Left lobe of liver (tissue), 2 donors: ENCODE results near the gene LRRC32. TPM values are rescaled to one million over a fixed set of nuclear protein-coding genes. Genes with fewer than 3 reads are reported as not detected.

Source experiments
- ATAC-seq: fragments of 200-7000 bp; cut with Tn5 transposase; one replicate; pipeline ENCODE4 v1.9.1; 2020; ENCODE audit warnings: mild to moderate bottlenecking, moderate library complexity
- DNase-seq: peaks from one replicate; pipeline ENCODE4 v3.0.0-alpha.2; 2020; ENCODE audit warnings: low spot score
- total RNA-seq: library from RNA; stranded (reverse); gene quantifications from one replicate; pipeline ENCODE4 v1.2.1, GENCODE V29; 2021
- donor health status: DM: no; HTN: no; CAD: no; lungs with moderate emphysema.
- donor health status: DM: no; HTN: yes; CAD: no.

LRRC32 gene
- total RNA-seq, 1 donor from 2014 or later = 10.5 TPM

GRCh38 chr11:76665172-76665571 is 5.4 kb downstream of the LRRC32 start:
- DNase-seq = no peak
- no peak for ATAC-seq

GRCh38 chr11:76664578-76665061 is 5.9 kb downstream of the LRRC32 start:
- DNase-seq (no peak), ATAC-seq (peak; percentile 11)

GRCh38 chr11:76663912-76664440 is 6.6 kb downstream of the LRRC32 start:
- DNase-seq (no peak), ATAC-seq (no peak)

- no peak for DNase-seq
- no peak for ATAC-seq
These were observed 7.1 kb downstream of the LRRC32 start for GRCh38 chr11:76663486-76663810.

GRCh38 chr11:76662656-76663485 is 7.7 kb downstream of the LRRC32 start:
- ATAC-seq (no peak), DNase-seq (no peak)

- ATAC-seq (no peak), DNase-seq (no peak)
These were observed 8.6 kb downstream of the LRRC32 start for GRCh38 chr11:76661834-76662434.

- DNase-seq (no peak), ATAC-seq (no peak)
These were observed 9.2 kb downstream of the LRRC32 start for GRCh38 chr11:76661306-76661751.

GRCh38 chr11:76660533-76661305 is 9.8 kb downstream of the LRRC32 start:
- ATAC-seq = no peak

GRCh38 chr11:76659672-76660532 is 10.6 kb downstream of the LRRC32 start:
- no peak for ATAC-seq
- no peak for DNase-seq

More at GRCh38 chr11:76660533-76661305, 9.8 kb downstream of the LRRC32 start:
- no peak for DNase-seq

GRCh38 chr11:76658651-76659650 is 11.6 kb downstream of the LRRC32 start:
- ATAC-seq (no peak), DNase-seq (no peak)

- ATAC-seq (no peak), DNase-seq (no peak)
These were observed 12.3 kb downstream of the LRRC32 start for GRCh38 chr11:76658231-76658630.

- ATAC-seq = no peak
- DNase-seq = peak; percentile 34
These were observed 13.1 kb downstream of the LRRC32 start for GRCh38 chr11:76657187-76658170.

GRCh38 chr11:76656571-76657081 is 13.9 kb downstream of the LRRC32 start:
- peak; percentile 26 for DNase-seq

GRCh38 chr11:76656050-76656531 is 14.5 kb downstream of the LRRC32 start:
- DNase-seq (peak; percentile 41), ATAC-seq (no peak)

More at GRCh38 chr11:76656571-76657081, 13.9 kb downstream of the LRRC32 start:
- ATAC-seq = no peak

GRCh38 chr11:76655501-76656049 is 15.0 kb downstream of the LRRC32 start:
- peak; percentile 38 for DNase-seq

GRCh38 chr11:76654980-76655379 is 15.6 kb downstream of the LRRC32 start:
- DNase-seq (peak; percentile 33), ATAC-seq (no peak)

More at GRCh38 chr11:76655501-76656049, 15.0 kb downstream of the LRRC32 start:
- ATAC-seq = no peak

GRCh38 chr11:76654298-76654851 is 16.2 kb downstream of the LRRC32 start:
- peak; percentile 45 for DNase-seq
- peak; percentile 35 for ATAC-seq
